Fibroblast of lung (primary cell): ENCODE results near the gene GNG12. TPM values are rescaled to one million over a fixed set of nuclear protein-coding genes. Genes with fewer than 3 reads are reported as not detected.

Source experiments
- DNase-seq, 2 donors: peaks; one replicate each; pipeline versions ENCODE4 v3.0.0 to v3.0.0-alpha.2; 2010; ENCODE audit warnings: low read depth in 2 of 2
- H2AFZ ChIP-seq: 2 replicates; pipeline ENCODE4 v1.5.1; 2012; ENCODE audit warnings: low read length, control low read depth, inconsistent platforms
- H3K27ac ChIP-seq: 2 replicates; pipeline ENCODE4 v1.5.1; 2011; ENCODE audit warnings: low read length, control low read depth; ENCODE audit not compliant: insufficient read depth
- H3K27me3 ChIP-seq: 2 replicates; pipeline ENCODE4 v1.5.1; 2011; ENCODE audit warnings: mild to moderate bottlenecking, low read length; ENCODE audit not compliant: control insufficient read depth, insufficient read depth
- H3K36me3 ChIP-seq: 2 replicates; pipeline ENCODE4 v1.5.1; 2011; ENCODE audit warnings: low read length; ENCODE audit not compliant: control insufficient read depth, insufficient read depth
- H3K4me1 ChIP-seq: 2 replicates; pipeline ENCODE4 v1.5.1; 2011; ENCODE audit warnings: low read length; ENCODE audit not compliant: control insufficient read depth, insufficient read depth; ENCODE audit errors: extremely low read depth
- H3K4me2 ChIP-seq: 2 replicates; pipeline ENCODE4 v1.5.1; 2011; ENCODE audit warnings: low read length, control low read depth; ENCODE audit not compliant: insufficient read depth; ENCODE audit errors: extremely low read depth
- H3K4me3 ChIP-seq, 4 experiments: fragments of 200-600 bp in 1 of 4; sonication (generic) in 1 of 4; replicated peaks in 1 of 4; 2 replicates each; pipeline ENCODE4 v1.5.1; 2011 to 2016; ENCODE audit warnings: low read length in 4 of 4, low read depth in 3 of 4, mild to moderate bottlenecking in 3 of 4, control low read depth in 2 of 4, inconsistent platforms in 1 of 4, mixed read lengths in 1 of 4; ENCODE audit not compliant: insufficient read depth in 1 of 4; ENCODE audit errors: control extremely low read depth in 1 of 4
- H3K79me2 ChIP-seq: 2 replicates; pipeline ENCODE4 v1.5.1; 2012; ENCODE audit warnings: mild to moderate bottlenecking, low read length, inconsistent platforms; ENCODE audit not compliant: control insufficient read depth, insufficient read depth
- H3K9ac ChIP-seq: 2 replicates; pipeline ENCODE4 v1.5.1; 2011; ENCODE audit warnings: mild to moderate bottlenecking, low read length, control low read depth; ENCODE audit not compliant: insufficient read depth
- H3K9me3 ChIP-seq: 2 replicates; pipeline ENCODE4 v1.5.1; 2012; ENCODE audit warnings: low read depth, low read length; ENCODE audit not compliant: control insufficient read depth, insufficient read depth
- H4K20me1 ChIP-seq: 2 replicates; pipeline ENCODE4 v1.5.1; 2011; ENCODE audit warnings: low read length; ENCODE audit not compliant: control insufficient read depth, insufficient read depth; ENCODE audit errors: extremely low read depth
- CTCF ChIP-seq, 2 donors: IDR thresholded peaks in 1 of 2; conservative IDR thresholded peaks in 1 of 2; 1 replicate in 1 of 2; 2 replicates in 1 of 2; pipeline ENCODE4 v1.5.1; 2011 to 2012; ENCODE audit warnings: low read length in 2 of 2, control low read depth in 1 of 2, inconsistent platforms in 1 of 2, low read depth in 1 of 2, mild to moderate bottlenecking in 1 of 2
- EZH2 ChIP-seq: IDR thresholded peaks from 2 replicates; pipeline ENCODE4 v1.5.1; 2012; ENCODE audit warnings: low read length, control low read depth, mild to moderate bottlenecking; ENCODE audit errors: missing control alignments
- polyA plus RNA-seq, 2 donors: library from polyadenylated mRNA; depleted of rRNA in 1 of 2; stranded (reverse) in 1 of 2; unstranded in 1 of 2; fragments of >200 nt; gene quantifications; 2 replicates each; pipeline ENCODE4 v1.2.1, GENCODE V29; 2011 to 2012; ENCODE audit warnings: missing spikeins in 1 of 2
- total RNA-seq: library from RNA; depleted of rRNA; stranded (reverse); fragments of >200 nt; gene quantifications from 2 replicates; pipeline ENCODE4 v1.2.1, GENCODE V29; 2014

The GNG12 gene
- total and polyA plus RNA-seq, 2 donors (not counting 1 experiment from before 2014, with no cell fraction given), result 127 to 241 TPM

- no peak overlapping the region for H3K27ac ChIP-seq
- H3K79me2 ChIP-seq, result no peaks in the 10 kb centered on the region
- no peak overlapping the region for H3K9ac ChIP-seq
- no peak overlapping the region for H2AFZ ChIP-seq
- H3K27me3 ChIP-seq, result no peaks in the 10 kb centered on the region
- TF ChIP-seq CTCF (conservative IDR thresholded peaks at IDR 0.05 in 1 of 2, IDR thresholded peaks at IDR 0.05 in 1 of 2; ENCODE audit: low read depth in 1 of 2, low read length in 2 of 2) (no peak), EZH2 (no peak)
- H4K20me1 ChIP-seq, result no peaks in the 10 kb centered on the region
- no peaks in the 10 kb centered on the region for H3K36me3 ChIP-seq
- peaks cover 8% of the 10 kb centered on the region for H3K4me1 ChIP-seq
- peak in 1 of 2 donors; percentile 84 for DNase-seq
- H3K9me3 ChIP-seq, result no peaks in the 10 kb centered on the region
- no peak overlapping the region for H3K4me3 ChIP-seq
- H3K4me2 ChIP-seq, result no peak overlapping the region
Measured at GRCh38 chr1:67838180-67838910, 5.1 kb upstream of the GNG12 start.

- Histone ChIP-seq H3K4me3 (no peak overlapping the region), H3K79me2 (peaks cover 10% of the 10 kb centered on the region), H4K20me1 (no peaks in the 10 kb centered on the region), H2AFZ (no peak overlapping the region), H3K9me3 (no peaks in the 10 kb centered on the region), H3K36me3 (no peaks in the 10 kb centered on the region), H3K4me2 (no peak overlapping the region), H3K27me3 (no peaks in the 10 kb centered on the region), H3K27ac (no peak overlapping the region), H3K9ac (no peak overlapping the region), H3K4me1 (peaks cover 8% of the 10 kb centered on the region)
- no peak for DNase-seq
- TF ChIP-seq CTCF (conservative IDR thresholded peaks at IDR 0.05 in 1 of 2, IDR thresholded peaks at IDR 0.05 in 1 of 2; ENCODE audit: low read depth in 1 of 2, low read length in 2 of 2) (no peak), EZH2 (no peak)
Measured at GRCh38 chr1:67836769-67837168, 3.5 kb upstream of the GNG12 start.

GRCh38 chr1:67835663-67836452 is 2.6 kb upstream of the GNG12 start:
- TF ChIP-seq CTCF (conservative IDR thresholded peaks at IDR 0.05 in 1 of 2, IDR thresholded peaks at IDR 0.05 in 1 of 2; ENCODE audit: low read depth in 1 of 2, low read length in 2 of 2) (no peak), EZH2 (no peak)
- Histone ChIP-seq H3K27me3 (no peaks in the 10 kb centered on the region), H3K27ac (no peak overlapping the region), H3K9me3 (no peaks in the 10 kb centered on the region), H3K79me2 (peaks cover 18% of the 10 kb centered on the region), H4K20me1 (no peaks in the 10 kb centered on the region), H3K4me1 (peaks cover 8% of the 10 kb centered on the region), H3K9ac (no peak overlapping the region), H3K4me2 (no peak overlapping the region), H3K36me3 (no peaks in the 10 kb centered on the region), H3K4me3 (no peak overlapping the region), H2AFZ (no peak overlapping the region)
- no peak for DNase-seq
